ENCODE data around the gene RNF19B.

DNA sequence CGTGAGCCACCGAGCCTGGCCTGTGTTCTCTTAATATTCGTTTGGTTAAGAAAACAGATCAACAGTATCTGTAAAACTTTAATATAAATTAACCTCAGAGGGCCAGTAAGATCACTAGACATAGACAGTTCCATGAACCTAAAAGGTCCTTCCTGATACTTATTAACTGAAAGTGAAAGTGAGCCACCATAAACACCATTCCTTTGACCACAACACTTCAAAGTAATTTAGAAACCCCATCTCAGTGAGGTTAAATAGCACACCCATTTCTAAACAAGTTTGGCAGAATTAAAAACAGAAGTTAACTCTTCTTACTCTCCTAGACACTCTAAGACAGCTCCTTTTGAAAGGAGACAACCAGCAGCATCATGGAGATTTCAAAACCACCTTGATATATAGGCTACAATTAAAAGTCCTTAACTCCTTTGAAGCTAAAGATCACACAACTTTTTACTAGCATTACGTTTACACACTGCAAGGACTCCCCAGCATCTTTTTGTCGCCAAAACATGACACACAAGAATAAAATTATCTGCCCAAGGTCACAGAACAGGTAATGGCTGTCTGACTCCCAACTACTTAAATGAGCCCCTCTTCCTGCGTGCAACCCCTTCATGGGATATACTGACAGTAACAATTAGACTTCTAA is 2.2 kb downstream of the RNF19B start:
- TF ChIP-seq, protein P1, sequence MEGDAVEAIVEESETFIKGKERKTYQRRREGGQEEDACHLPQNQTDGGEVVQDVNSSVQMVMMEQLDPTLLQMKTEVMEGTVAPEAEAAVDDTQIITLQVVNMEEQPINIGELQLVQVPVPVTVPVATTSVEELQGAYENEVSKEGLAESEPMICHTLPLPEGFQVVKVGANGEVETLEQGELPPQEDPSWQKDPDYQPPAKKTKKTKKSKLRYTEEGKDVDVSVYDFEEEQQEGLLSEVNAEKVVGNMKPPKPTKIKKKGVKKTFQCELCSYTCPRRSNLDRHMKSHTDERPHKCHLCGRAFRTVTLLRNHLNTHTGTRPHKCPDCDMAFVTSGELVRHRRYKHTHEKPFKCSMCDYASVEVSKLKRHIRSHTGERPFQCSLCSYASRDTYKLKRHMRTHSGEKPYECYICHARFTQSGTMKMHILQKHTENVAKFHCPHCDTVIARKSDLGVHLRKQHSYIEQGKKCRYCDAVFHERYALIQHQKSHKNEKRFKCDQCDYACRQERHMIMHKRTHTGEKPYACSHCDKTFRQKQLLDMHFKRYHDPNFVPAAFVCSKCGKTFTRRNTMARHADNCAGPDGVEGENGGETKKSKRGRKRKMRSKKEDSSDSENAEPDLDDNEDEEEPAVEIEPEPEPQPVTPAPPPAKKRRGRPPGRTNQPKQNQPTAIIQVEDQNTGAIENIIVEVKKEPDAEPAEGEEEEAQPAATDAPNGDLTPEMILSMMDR (IDR thresholded peaks at IDR 0.05) = no peak
- TF ChIP-seq ZFX (IDR thresholded peaks at IDR 0.05; ENCODE audit: borderline replicate concordance) = no peak
